Inferior parietal cortex (tissue), 1 donor: ENCODE results near the gene DDX19B.
"Not testable (repeated sequence)": the region's sequence is repeated elsewhere in the genome, so short reads cannot be mapped to it uniquely, and the experiment has no call there.

ENCODE experiments used
- DNase-seq: peaks from one replicate; pipeline ENCODE4 v3.0.0-alpha.2; 2016; ENCODE audit errors: extremely low spot score

DDX19B gene

DNA sequence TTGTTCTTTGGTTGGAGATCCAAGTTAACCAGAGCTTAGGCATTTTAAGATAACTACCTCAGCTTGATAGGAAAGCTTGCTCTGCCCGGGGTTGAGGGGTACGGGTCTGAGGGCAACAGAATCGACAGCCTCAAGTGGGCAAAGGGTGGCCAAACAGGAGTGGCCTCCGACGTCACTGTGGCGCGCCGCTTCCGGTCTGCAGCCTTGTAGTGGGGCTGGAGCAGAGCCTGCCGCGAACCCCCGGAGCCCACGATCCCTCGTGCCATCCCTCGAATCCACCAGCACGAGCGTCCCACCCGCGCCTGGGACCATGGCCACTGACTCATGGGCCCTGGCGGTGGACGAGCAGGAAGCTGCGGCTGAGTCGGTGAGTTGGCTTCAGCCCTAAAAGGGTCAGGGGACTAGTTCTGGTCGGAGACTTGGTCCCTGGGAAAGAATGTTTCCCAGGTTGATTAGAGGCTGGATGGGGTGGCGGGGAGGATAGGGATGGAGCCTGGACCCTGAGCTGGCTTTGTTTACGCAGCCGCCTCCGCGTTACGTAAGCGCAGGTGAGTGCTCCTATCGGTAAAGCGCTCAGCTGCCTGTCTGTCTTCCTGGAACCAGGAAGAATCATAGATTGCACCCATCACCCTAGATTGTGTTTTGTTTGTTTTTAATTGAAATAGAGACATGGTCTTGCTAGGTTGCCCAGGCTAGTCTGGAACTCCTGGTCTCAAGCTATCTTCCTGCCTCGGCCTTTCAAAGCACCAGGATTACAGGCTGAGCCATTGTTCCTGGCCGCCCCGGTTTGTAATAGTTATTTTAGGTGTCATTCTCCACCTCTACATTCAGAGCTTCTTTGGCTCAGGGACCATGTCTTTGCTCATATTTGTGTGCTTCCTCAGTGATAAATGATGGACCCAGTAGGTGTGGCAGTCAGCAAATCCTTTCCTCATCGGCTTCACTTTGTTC, at the start of gene DDX19B:
TSS of gene DDX19B (plus strand) at position 199 of the 951 bp plus-strand sequence. CDS start at position 311, 112 bp downstream.
- peak; percentile 76 for DNase-seq

DNA sequence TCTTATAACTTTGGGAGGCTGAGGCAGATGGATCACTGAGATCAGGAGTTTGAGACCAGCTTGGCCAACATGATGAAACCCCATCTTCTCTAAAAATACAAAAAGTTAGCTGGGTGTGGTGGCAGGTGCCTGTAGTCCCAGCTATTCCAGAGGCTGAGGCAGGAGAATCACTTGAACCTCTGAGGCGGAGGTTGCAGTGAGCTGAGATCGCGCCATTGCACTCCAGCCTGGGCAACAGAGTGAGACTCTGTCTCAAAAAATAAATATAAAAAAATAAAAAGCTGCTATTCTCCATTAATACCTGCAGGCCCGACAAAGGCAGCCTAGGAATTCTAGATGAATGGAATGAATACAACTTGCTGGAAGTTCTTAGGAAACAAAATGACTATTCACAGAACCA, 49.3 kb upstream of the DDX19B start:
- DNase-seq, result not testable (repeated sequence)

DNA sequence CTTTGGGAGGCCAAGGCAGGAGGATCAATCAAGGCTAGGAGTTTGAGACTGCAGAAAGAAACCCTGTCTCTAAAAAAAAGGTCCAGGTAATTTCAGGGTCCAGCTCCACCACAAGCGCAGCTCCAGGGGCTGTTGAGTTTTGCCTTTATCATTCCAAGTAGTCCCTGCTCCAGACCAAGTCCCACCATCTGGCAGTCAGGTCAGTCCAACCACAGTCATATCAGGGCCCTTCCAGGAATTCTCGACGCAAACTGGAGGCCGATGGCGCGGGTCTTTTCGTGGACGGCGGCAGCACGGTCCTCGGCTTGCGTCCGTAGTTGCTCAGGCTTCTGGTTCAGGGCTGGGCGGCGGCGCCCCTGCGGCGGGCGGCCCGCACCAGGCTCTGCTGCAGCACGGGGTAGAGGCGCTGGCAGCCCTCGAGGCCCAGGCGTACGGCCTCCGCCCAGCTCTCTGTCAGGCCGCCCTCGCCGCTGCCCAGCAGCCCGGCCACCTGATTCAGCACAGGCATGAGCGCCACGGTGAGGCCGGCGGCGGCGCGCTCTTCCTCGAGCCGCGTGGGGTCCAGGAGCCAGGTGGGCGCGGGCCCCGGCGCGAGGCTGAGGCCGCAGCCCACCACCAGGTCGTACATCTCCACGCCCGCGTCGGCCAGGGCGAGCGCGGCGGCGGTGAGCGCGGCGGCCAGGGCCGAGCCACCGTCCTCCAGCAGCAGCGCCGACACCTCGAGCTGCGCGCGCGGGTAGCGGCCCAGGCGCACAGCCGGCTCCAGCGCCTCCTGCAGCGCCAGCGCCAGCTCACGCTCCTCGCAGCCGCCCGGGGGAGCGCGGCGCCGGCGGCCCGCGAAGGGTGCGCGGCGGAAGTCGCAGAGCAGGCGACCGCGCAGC, 48.0 kb upstream of the DDX19B start:
- peak; percentile 14 for DNase-seq

DNA sequence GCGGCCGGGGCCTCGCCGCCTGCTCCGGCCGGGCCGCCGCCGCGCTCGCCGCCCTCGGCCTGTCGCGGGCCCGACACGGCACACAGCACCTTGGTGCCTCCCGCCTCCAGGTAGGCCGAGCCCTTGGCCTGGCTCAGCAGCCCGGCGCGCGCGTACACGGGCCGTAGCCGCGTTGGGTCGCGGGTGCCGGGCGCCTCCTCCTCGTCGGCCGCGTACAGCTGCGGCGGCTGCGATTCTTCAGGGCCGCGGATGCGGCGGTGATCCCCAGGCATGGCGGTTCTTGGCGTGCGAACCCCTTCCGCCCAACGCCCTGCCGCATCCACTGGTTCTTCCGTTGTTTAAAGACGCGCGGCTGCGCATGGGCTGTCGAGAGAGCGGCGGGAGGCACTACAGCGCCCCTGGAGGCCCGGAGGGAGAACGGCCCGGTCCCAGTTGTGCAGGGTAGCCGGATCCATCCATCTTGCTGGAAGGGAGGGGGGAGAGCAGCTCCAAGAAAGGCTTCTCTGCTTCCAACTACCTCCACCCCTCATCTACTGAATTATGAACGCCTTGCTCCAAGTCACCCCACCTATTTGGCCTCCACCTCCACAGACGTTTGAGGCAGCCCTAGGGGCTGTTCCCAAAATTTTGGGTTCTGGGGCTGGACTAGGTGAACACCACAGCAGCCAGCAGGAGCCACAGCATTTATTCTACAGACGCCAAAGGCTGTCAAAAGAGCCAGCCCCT, 47.2 kb upstream of the DDX19B start, which contains the start of gene EXOSC6:
TSS of gene EXOSC6 (minus strand) at position 312 of the 726 bp plus-strand sequence. CDS start at position 272, 40 bp downstream.
- peak; percentile 90 for DNase-seq

DNA sequence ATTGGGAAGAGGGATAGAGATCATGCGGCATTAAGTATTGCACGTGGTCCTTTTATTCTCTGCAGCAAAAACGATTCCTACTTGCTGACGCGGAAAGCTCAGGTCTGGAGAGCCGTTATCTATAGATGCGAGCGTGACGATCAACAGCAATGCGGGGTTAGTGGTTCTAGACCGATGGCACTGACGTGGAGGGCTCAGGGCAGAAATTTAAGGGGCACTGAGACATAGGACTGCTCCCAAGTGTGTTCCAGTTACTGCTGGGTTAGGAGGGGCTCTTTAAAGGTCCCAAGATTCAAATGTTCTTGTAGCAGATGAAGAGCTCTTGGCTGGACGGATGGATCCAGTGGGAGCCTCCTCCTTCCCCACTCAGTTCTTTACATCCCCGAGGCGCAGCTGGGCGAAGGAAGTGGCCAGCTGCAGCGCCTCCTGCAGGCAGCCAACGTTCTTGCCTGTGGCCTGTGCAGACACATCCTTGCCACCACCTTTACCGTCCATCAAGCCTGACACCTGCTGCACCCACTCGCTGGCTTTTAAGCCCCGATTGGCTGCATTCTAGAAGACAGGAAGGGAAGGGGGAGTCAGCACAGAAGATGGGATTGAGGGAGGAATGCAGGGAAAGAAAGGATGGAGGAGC, 46.5 kb upstream of the DDX19B start:
- DNase-seq, result no peak

DNA sequence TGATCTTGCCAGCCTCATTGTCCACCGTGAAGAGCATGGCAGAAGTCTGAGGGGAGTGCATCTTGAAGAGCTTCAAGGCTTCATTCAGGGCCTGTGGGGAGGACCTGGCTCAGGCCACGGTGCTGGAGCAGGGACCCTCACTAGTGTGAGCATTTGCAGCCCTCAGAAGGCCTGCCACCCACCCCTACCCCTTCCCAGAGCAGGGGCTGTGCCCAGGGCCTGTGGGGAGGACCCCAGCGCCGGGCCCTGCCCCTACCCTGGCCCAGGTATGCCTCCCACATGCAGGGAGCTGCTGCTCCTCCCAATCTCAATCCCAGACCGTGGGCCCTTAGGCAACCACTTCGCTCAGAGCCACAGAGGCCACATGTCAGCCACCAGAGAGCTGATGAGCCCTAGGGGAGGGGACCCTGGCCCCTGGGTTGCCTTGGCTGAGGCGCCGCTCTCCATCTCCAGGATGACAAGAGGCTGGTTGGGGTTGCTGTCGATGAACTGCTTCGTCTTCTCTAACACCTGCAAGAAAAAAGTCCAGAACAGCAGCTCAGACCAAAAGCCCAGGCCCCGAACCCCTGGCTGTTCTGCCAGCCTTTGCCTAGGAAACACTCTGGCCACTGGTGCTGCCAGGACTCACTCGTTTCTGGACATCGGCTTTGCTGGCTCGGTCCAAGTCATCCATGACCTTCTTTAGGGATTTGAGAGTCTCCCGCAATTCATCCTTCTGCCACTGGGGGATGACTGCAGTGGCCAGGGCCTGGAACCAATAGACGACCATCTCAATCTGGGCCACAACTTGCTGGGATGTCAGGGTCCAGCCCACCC, 45.5 kb upstream of the DDX19B start:
- no peak for DNase-seq

DNA sequence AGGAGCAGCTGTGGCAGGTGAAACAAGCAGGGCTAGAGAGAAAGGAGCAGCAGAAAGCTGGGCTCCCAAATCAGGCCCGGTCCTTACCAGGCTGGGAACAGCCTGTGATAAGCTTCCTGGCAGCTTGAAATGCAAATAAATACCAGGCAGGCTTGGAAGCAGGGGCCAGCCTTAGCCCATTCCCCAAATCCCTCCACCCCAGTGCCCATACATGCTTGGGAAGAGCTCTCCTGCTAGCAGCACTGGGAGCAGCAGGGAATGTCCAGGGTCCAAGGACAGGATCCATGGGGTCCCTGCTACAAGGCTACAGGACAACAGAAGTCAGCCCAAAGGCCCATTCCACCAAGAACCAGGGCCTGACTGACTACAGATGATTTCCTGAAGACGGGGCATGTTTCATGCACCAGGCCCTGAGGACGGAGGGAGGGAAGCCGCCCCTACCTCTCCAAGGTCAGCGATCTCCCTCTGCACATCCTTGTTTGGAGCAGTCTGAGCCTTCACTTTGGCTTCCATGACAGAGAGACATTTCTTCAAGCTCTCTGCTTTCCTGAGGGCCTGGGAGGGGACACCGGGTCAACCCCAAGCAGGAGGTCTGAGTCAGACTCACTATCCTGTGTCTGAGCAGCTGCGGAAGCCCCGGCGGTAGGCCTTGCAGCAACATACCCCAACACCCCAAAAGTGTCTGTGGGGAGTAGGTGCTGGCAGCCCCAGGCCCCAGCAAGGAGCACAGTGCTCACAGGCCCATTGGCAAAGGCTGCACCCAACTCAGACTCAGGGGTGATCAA, 44.6 kb upstream of the DDX19B start:
- no peak for DNase-seq

DNA sequence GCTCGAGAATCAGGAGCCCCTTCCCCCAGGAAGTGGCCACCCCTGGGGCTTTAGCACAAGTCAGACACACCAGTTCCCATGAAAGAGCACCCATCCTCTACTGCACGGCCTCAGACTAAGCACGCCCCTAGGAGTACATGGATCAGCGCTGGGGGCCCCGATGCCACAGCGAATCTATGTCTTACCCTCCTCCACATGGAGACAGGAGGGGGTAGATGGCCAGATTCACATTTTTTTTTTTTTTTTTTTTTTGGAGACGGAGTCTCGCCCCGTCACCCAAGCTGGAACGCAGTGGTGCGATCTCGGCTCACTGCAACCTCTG, 44.1 kb upstream of the DDX19B start:
- no peak for DNase-seq

DNA sequence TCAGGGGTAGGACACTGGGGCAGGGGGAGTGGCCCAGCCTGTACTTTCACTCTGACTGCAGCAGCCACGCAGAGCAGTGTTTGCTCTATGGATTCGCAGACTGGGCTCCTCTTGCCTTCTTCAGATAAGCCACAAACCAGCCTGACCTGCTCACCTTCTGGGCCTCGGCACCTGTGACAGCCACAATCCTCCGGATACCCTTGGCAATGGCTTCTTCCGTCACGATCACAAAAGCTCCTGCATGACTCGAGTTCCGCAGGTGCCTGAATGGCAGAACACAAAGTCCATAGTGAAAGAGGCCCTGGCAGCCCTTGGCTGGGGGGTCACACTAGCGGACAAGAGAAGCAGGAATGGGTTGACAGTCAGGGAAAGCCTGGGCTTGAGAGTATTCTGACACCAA, 43.4 kb upstream of the DDX19B start:
- DNase-seq, result no peak

DNA sequence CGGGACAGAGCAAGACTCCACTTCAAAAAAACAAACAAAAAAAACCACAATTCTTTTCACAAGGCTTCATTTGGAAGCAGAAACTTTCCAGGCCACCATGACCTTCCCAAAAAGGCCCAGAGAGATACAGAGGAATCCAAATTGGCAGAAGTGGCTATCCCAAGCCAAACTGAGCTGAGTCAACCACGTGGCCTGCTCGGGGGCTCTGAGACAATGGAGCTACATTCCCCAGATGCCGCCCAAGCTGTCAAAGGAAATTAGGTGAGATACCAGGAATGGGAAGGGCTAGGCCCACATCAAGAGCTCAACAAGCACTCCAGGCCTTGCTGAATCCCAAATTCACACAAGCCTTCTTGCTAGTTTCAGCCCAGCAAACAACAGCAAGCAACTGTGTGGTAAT, 41.6 kb upstream of the DDX19B start:
- DNase-seq, result no peak

DNA sequence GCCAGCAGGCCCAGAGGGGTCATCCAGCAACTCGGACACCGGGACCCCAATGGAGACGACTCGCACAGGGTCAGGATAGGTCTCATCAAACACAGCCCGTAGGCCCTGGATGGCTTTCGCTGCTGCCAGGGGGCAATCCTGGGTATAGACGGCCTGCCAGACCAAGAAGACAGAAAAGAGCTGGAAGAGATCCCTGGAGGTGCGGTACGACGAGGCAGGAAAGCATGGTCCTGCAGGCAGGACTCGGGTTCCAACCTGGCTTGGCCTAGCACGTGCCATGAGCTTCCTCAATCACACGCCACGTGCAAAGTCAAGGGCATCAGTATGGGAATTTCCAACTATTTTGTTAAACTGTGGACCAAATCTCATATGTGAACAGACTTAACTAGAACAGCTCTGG, 40.9 kb upstream of the DDX19B start:
- no peak for DNase-seq

DNA sequence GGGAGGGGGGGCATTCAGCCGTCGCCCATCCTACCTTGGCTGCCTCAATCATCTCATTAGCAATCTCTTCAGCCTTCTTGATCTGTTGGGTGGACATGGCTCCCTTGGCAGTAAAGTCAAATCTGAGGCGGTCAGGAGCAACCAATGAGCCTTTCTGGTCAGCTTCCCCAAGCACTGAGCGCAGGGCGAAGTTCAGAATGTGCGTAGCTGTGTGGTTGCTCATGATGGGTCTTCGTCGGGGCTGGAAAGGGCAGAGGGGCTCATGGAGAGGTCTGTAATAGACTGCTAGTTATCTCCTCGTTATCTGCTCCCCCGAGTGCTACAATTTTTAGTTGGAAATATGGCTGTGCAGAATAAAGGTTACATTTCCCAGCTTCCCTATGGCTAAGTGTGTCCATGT, 40.0 kb upstream of the DDX19B start:
- DNase-seq, result no peak

DNA sequence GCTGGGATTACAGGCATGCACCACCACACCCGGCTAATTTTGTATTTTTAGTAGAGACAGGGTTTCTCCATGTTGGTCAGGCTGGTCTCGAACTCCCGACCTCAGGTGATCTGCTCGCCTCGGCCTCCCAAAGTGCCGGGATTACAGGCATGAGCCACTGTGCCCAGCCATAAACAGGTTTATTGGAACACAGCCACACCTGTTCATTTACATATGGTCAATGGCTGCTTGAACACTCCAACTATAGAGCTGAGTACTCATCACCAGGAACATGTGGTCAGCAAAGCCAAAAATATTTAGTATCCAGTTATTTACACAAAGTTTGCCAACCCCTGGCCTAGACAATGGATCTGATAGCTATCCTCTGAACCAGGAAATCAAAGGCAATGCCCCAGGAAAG, 39.1 kb upstream of the DDX19B start:
- DNase-seq, result not testable (repeated sequence)

DNA sequence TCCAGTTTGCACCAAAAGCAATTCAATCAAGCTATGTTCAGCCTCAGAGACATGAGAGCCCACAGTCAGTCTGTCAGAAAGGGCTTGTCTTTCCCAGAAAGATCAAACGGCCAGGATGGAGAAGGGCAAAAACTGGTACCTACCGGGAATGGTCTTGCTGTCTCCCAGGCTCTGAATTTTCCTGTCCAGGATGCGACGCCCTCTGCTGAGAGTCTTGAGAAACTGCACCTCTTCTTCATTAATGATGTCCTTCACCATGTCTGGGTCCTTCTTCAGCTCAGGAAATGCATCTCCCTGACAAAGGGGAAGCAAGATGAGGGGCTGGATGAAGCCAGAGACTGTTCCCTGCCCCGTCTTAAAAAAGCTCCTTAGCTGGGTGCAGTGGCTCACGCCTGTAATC, 31.5 kb upstream of the DDX19B start:
- DNase-seq, result peak; percentile 40

DNA sequence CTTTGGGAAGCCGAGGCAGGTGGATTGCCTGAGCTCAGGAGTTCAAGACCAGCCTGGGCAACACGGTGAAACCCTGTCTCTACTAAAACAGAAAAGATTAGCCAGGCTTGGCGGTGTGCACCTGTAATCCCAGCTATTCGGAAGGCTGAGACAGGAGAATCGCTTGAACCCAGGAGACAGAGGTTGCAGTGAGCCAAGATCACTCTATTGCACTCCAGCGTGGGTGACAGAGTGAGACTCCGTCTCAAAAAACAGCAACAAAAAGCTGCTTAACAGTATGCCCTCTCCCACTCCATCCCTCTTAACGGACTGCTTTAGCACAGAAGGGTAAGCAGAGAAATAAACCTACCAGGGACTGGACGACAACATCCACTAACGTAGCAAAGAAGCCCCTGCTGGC, 31.1 kb upstream of the DDX19B start:
- DNase-seq, result not testable (repeated sequence)

DNA sequence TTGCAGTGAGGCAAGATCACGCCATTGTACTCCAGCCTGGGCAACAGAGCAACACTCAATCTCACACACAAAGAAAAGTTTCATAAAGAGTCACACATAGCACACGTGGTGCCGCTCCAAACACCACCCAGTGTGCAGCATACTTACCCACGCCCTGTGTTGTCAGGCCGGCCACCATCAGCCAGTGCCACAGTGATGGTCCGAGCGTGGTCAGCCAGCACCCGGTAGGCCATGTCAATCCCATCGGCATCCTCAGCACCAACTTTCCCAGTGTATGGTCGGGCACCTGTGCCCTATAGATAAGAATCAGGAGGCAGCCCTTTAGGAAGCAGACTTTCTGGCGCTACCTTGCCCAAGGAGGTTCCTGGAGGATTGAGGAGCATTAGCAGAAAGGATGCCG, 29.5 kb upstream of the DDX19B start:
- no peak for DNase-seq

DNA sequence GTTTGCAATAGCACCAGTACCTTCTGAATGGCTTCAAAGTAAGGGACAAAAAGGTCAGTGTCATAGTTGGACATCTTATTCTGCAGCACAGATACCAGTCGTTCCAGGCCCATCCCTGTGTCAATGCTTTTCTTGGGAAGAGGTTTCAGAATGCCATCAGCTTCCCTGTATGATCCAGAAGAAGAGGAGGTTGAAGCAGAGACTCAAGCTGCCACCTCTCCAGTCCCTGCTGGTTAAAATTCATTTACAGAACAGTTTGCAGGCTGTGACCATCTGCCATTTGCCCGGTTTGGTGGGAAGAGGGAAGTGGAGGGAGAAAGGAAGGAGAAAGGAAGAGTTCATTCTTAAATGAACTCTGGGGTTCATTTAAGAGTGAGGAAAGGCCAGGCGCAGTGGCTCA, 28.8 kb upstream of the DDX19B start:
- no peak for DNase-seq

DNA sequence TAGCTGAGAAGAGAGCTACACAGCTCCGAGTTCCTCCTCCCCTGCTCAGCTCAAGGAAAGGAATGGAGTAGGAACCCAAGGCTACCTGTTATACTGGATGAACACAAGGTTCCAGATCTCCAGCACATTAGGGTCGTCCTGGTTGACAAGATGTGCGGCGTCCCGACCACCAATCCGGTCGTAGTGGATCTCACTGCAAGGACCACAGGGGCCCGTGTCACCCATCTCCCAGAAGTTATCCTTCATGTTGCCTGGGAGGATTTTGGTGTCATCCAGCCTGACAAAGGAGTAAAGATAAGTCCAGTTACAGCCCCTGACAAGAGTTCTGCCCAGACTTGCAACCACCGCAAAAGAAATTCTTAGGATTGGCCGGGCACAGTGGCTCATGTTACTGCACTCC, 27.3 kb upstream of the DDX19B start:
- no peak for DNase-seq

DNA sequence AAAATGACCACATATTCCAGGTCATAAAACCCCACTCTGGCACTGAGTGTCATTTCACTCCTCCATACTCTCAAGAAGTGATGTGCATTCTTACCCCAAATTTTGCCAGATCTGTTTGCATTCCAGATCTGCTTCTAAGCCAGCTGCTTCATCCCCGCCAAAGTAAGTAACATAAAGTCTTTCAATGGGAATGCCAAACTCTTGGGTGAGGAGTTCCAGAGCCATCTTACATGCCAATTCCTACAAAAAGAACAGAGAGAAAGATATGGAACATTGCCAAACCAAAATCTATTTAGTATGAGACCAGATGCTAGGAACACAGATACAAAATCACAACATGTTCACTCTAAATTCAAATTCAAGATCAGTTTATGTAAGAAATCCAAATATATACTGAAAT, 22.6 kb upstream of the DDX19B start:
- DNase-seq, result peak; percentile 32
